ENCODE data around the gene KRTAP16-1. TPM values are rescaled to one million over a fixed set of nuclear protein-coding genes. Genes with fewer than 3 reads are reported as not detected.

KRTAP16-1 gene
- total and polyA plus RNA-seq, 2 donors (not counting 1 experiment from before 2014, with no cell fraction given), result 0.16 TPM; not detected in 1

- Histone ChIP-seq H3K27me3 (replicated peaks in 1 of 4; ENCODE audit: control extremely low read depth in 1 of 4, control insufficient read depth in 3 of 4, insufficient read depth in 4 of 4, low read length in 3 of 4) (peaks cover 0 to 2% (median 0%) of the 10 kb centered on the region in 4 experiments), H3K9me3 (ENCODE audit: control extremely low read depth in 1 of 3, control insufficient read depth in 2 of 3, insufficient read depth in 1 of 3, low read length in 2 of 3) (no peaks in the 10 kb centered on the region), H3K36me3 (replicated peaks in 1 of 2; ENCODE audit: control extremely low read depth in 1 of 2, control insufficient read depth in 1 of 2, extremely low read depth in 1 of 2, insufficient read depth in 2 of 2, low read length in 1 of 2) (no peaks in the 10 kb centered on the region), H3K79me2 (ENCODE audit: control insufficient read depth, insufficient read depth, low read length) (no peaks in the 10 kb centered on the region), H3K27ac (ENCODE audit: low read length in 2 of 2) (no peak overlapping the region), H2AFZ (ENCODE audit: insufficient read depth, low read depth, low read length, poor library complexity, severe bottlenecking) (no peak overlapping the region), H3K4me1 (ENCODE audit: control insufficient read depth in 2 of 2, insufficient read depth in 2 of 2, low read length in 2 of 2) (no peaks in the 10 kb centered on the region), H3K9ac (ENCODE audit: low read length) (no peak overlapping the region), H3K4me3 (ENCODE audit: control extremely low read depth in 1 of 5, extremely low read depth in 1 of 5, insufficient read depth in 1 of 5, low read depth in 2 of 5, low read length in 4 of 5) (no peak overlapping the region), H3K4me2 (replicated peaks; ENCODE audit: low read depth, low read length, poor library complexity, severe bottlenecking) (no peak overlapping the region), H4K20me1 (ENCODE audit: control insufficient read depth, insufficient read depth, low read length, poor library complexity, severe bottlenecking) (no peaks in the 10 kb centered on the region)
- intact Hi-C loops (cut with micrococcal nuclease), result no loop called here
- no CpG with 5 or more reads among the region's 1 CpG for WGBS (ENCODE audit: insufficient coverage)
- DNase-seq (no peak), ATAC-seq (ENCODE audit: low read depth) (no peak)
- CTCF ChIA-PET, result no interaction called here
- H3K27me3 Mint-ChIP-seq, result peaks cover 21% of the 10 kb centered on the region
- no peaks in the 10 kb centered on the region for H3K4me1 Mint-ChIP-seq
- H3K9me3 Mint-ChIP-seq (ENCODE audit: insufficient read depth), result peaks cover 2% of the 10 kb centered on the region
- no peak overlapping the region for H3K4me3 Mint-ChIP-seq
- TF ChIP-seq CTCF (IDR thresholded peaks at IDR 0.05) (no peak), EZH2 (IDR thresholded peaks at IDR 0.05; ENCODE audit: borderline replicate concordance, insufficient read depth, low read depth, low read length, poor library complexity, severe bottlenecking) (no peak)
- POLR2A ChIA-PET, result no interaction called here
- no peak overlapping the region for H3K27ac Mint-ChIP-seq
Observed at GRCh38 chr17:41296846-41297245, 12.3 kb downstream of the KRTAP16-1 start.

- no peak overlapping the region for H2AFZ ChIP-seq (ENCODE audit: insufficient read depth, low read depth, low read length, poor library complexity, severe bottlenecking)
- Mint-ChIP-seq H3K27ac (no peak overlapping the region), H3K9me3 (ENCODE audit: insufficient read depth) (no peaks in the 10 kb centered on the region), H3K27me3 (peaks cover 25% of the 10 kb centered on the region), H3K4me1 (peaks cover 1% of the 10 kb centered on the region), H3K4me3 (no peak overlapping the region)
- peaks cover 0 to 1% of the 10 kb centered on the region in 2 donors for H3K4me1 ChIP-seq (ENCODE audit: control insufficient read depth in 2 of 2, insufficient read depth in 2 of 2, low read length in 2 of 2)
- CTCF ChIA-PET, result no interaction called here
- H3K9me3 ChIP-seq (ENCODE audit: control extremely low read depth in 1 of 3, control insufficient read depth in 2 of 3, insufficient read depth in 1 of 3, low read length in 2 of 3), result no peaks in the 10 kb centered on the region
- WGBS (ENCODE audit: insufficient coverage), result 78% methylated on average over 1 of the region's 1 CpG
- POLR2A ChIA-PET, result no interaction called here
- H3K36me3 ChIP-seq (replicated peaks in 1 of 2; ENCODE audit: control extremely low read depth in 1 of 2, control insufficient read depth in 1 of 2, extremely low read depth in 1 of 2, insufficient read depth in 2 of 2, low read length in 1 of 2), result no peaks in the 10 kb centered on the region
- H3K27me3 ChIP-seq (replicated peaks in 1 of 4; ENCODE audit: control extremely low read depth in 1 of 4, control insufficient read depth in 3 of 4, insufficient read depth in 4 of 4, low read length in 3 of 4), result peaks cover 0 to 2% (median 0%) of the 10 kb centered on the region in 4 experiments
- H3K27ac ChIP-seq (ENCODE audit: low read length in 2 of 2), result no peak overlapping the region
- no peaks in the 10 kb centered on the region for H4K20me1 ChIP-seq (ENCODE audit: control insufficient read depth, insufficient read depth, low read length, poor library complexity, severe bottlenecking)
- no peak overlapping the region for H3K4me2 ChIP-seq (replicated peaks; ENCODE audit: low read depth, low read length, poor library complexity, severe bottlenecking)
- no peak for ATAC-seq (ENCODE audit: low read depth)
- H3K79me2 ChIP-seq (ENCODE audit: control insufficient read depth, insufficient read depth, low read length), result no peaks in the 10 kb centered on the region
- no peak overlapping the region for H3K9ac ChIP-seq (ENCODE audit: low read length)
- intact Hi-C loops (cut with micrococcal nuclease), result no loop called here
- no peak overlapping the region for H3K4me3 ChIP-seq (ENCODE audit: control extremely low read depth in 1 of 5, extremely low read depth in 1 of 5, insufficient read depth in 1 of 5, low read depth in 2 of 5, low read length in 4 of 5)
- TF ChIP-seq EZH2 (IDR thresholded peaks at IDR 0.05; ENCODE audit: borderline replicate concordance, insufficient read depth, low read depth, low read length, poor library complexity, severe bottlenecking) (no peak), CTCF (IDR thresholded peaks at IDR 0.05) (no peak)
- DNase-seq, result no peak
Observed at GRCh38 chr17:41294016-41294415, 15.1 kb downstream of the KRTAP16-1 start.

Data from B cell (primary cell).